H9 (cell line): Measurements from ENCODE around the gene CEP112. TPM values are rescaled to one million over a fixed set of nuclear protein-coding genes. Genes with fewer than 3 reads are reported as not detected.

Experiments used
- DNase-seq: peaks from one replicate; pipeline ENCODE4 v3.0.0-alpha.2; 2017
- H2AFZ ChIP-seq: one replicate; pipeline ENCODE4 v1.6.1; 2013; ENCODE audit warnings: mild to moderate bottlenecking, low read length, control low read depth, moderate library complexity
- H2AK5ac ChIP-seq: 2 replicates; pipeline ENCODE4 v1.6.1; 2013; ENCODE audit warnings: low read length, control low read depth, mixed read lengths; ENCODE audit not compliant: insufficient read length
- H2BK120ac ChIP-seq: one replicate; pipeline ENCODE4 v1.6.1; 2013; ENCODE audit warnings: low read depth, mild to moderate bottlenecking, low read length, control low read depth, inconsistent platforms; ENCODE audit not compliant: poor library complexity, severe bottlenecking
- H2BK12ac ChIP-seq: 2 replicates; pipeline ENCODE4 v1.6.1; 2013; ENCODE audit warnings: low read length, control low read depth, mixed read lengths, low read depth; ENCODE audit not compliant: insufficient read length
- H2BK15ac ChIP-seq: 2 replicates; pipeline ENCODE4 v1.6.1; 2013; ENCODE audit warnings: low read depth, low read length, control low read depth
- H2BK20ac ChIP-seq: one replicate; pipeline ENCODE4 v1.6.1; 2013; ENCODE audit warnings: low read depth, mild to moderate bottlenecking, low read length, control low read depth, inconsistent platforms; ENCODE audit not compliant: poor library complexity, severe bottlenecking
- H2BK5ac ChIP-seq: 2 replicates; pipeline ENCODE4 v1.6.1; 2013; ENCODE audit warnings: low read length, control low read depth, mixed read lengths; ENCODE audit not compliant: insufficient read length
- H3K14ac ChIP-seq: 2 replicates; pipeline ENCODE4 v1.6.1; 2013; ENCODE audit warnings: low read length, control low read depth; ENCODE audit not compliant: insufficient read depth
- H3K18ac ChIP-seq: 2 replicates; pipeline ENCODE4 v1.6.1; 2013; ENCODE audit warnings: low read depth, mild to moderate bottlenecking, mixed read lengths, low read length, control low read depth; ENCODE audit not compliant: insufficient read length
- H3K23ac ChIP-seq: 2 replicates; pipeline ENCODE4 v1.6.1; 2013; ENCODE audit warnings: low read length, control low read depth, mixed read lengths, low read depth; ENCODE audit not compliant: insufficient read length
- H3K23me2 ChIP-seq: 2 replicates; pipeline ENCODE4 v1.6.1; 2013; ENCODE audit warnings: low read depth, mild to moderate bottlenecking, mixed read lengths, low read length, control low read depth; ENCODE audit not compliant: insufficient read length, poor library complexity, severe bottlenecking
- H3K27ac ChIP-seq: 2 replicates; pipeline ENCODE4 v1.5.1; 2013; ENCODE audit warnings: low read length, control low read depth, mixed read lengths, low read depth; ENCODE audit not compliant: insufficient read length
- H3K27me3 ChIP-seq: 2 replicates; pipeline ENCODE4 v1.6.1; 2013; ENCODE audit warnings: low read length, control low read depth, inconsistent platforms; ENCODE audit not compliant: insufficient read depth
- H3K4ac ChIP-seq: 2 replicates; pipeline ENCODE4 v1.6.1; 2013; ENCODE audit warnings: low read depth, mild to moderate bottlenecking, control low read depth, inconsistent platforms, low read length, moderate library complexity
- H3K4me1 ChIP-seq: 2 replicates; pipeline ENCODE4 v1.6.1; 2013; ENCODE audit warnings: low read length, control low read depth, inconsistent platforms; ENCODE audit not compliant: insufficient read depth
- H3K4me2 ChIP-seq: 2 replicates; pipeline ENCODE4 v1.6.1; 2013; ENCODE audit warnings: low read length, control low read depth, mixed read lengths; ENCODE audit not compliant: insufficient read length, insufficient read depth
- H3K56ac ChIP-seq: 2 replicates; pipeline ENCODE4 v1.6.1; 2013; ENCODE audit warnings: low read depth, mild to moderate bottlenecking, mixed read lengths, low read length, control low read depth; ENCODE audit not compliant: insufficient read length
- H3K79me1 ChIP-seq: 2 replicates; pipeline ENCODE4 v1.6.1; 2013; ENCODE audit warnings: low read depth, mild to moderate bottlenecking, moderate library complexity, low read length, control low read depth, inconsistent platforms; ENCODE audit not compliant: insufficient read depth, poor library complexity, severe bottlenecking
- H3K79me2 ChIP-seq: 2 replicates; pipeline ENCODE4 v1.6.1; 2013; ENCODE audit warnings: low read length, control low read depth, inconsistent platforms; ENCODE audit not compliant: insufficient read depth
- H3K9ac ChIP-seq: 2 replicates; pipeline ENCODE4 v1.6.1; 2013; ENCODE audit warnings: low read length, control low read depth, mixed read lengths; ENCODE audit not compliant: insufficient read length; ENCODE audit errors: extremely low read depth
- H3K9me3 ChIP-seq: one replicate; pipeline ENCODE4 v1.6.1; 2013; ENCODE audit warnings: low read depth, low read length, inconsistent platforms; ENCODE audit not compliant: control insufficient read depth
- H3T11ph ChIP-seq: one replicate; pipeline ENCODE4 v1.6.1; 2013; ENCODE audit warnings: mild to moderate bottlenecking, low read length, control low read depth, inconsistent platforms
- H4K20me1 ChIP-seq: one replicate; pipeline ENCODE4 v1.6.1; 2013; ENCODE audit not compliant: control insufficient read depth, insufficient read length, insufficient read depth
- H4K5ac ChIP-seq: 2 replicates; pipeline ENCODE4 v1.6.1; 2013; ENCODE audit warnings: low read depth, mild to moderate bottlenecking, mixed read lengths, low read length, control low read depth; ENCODE audit not compliant: insufficient read length
- H4K8ac ChIP-seq: replicated peaks from 2 replicates; pipeline ENCODE4 v1.6.1; 2013; ENCODE audit warnings: low read length, control low read depth, mixed read lengths, low read depth; ENCODE audit not compliant: insufficient read length
- H4K91ac ChIP-seq: 2 replicates; pipeline ENCODE4 v1.6.1; 2013; ENCODE audit warnings: low read depth, mild to moderate bottlenecking, moderate library complexity, mixed read lengths, low read length, control low read depth; ENCODE audit not compliant: insufficient read length
- H3K27ac Mint-ChIP-seq, 3 experiments: 2 replicates in 2 of 3; 3 replicates in 1 of 3; pipeline ENCODE4 v1.8.0; 2020 to 2021; ENCODE audit warnings: mixed read lengths in 3 of 3, mild to moderate bottlenecking in 1 of 3, moderate library complexity in 1 of 3
- H3K27me3 Mint-ChIP-seq: 2 replicates; pipeline ENCODE4 v1.8.0; 2021; ENCODE audit warnings: low read depth, mild to moderate bottlenecking, moderate library complexity, mixed read lengths
- H3K36me3 Mint-ChIP-seq, 3 experiments: 2 replicates in 2 of 3; 3 replicates in 1 of 3; pipeline ENCODE4 v1.8.0; 2020 to 2021; ENCODE audit warnings: low read depth in 3 of 3, mixed read lengths in 3 of 3; ENCODE audit not compliant: insufficient read depth in 1 of 3
- H3K4me1 Mint-ChIP-seq, 2 experiments: 2 replicates each; pipeline ENCODE4 v1.8.0; 2020; ENCODE audit warnings: mixed read lengths in 2 of 2
- H3K4me3 Mint-ChIP-seq, 2 experiments: 2 replicates in 1 of 2; 3 replicates in 1 of 2; pipeline ENCODE4 v1.8.0; 2020 to 2021; ENCODE audit warnings: mild to moderate bottlenecking in 2 of 2, mixed read lengths in 2 of 2, moderate library complexity in 1 of 2
- H3K9me3 Mint-ChIP-seq, 2 experiments: 2 replicates in 1 of 2; 3 replicates in 1 of 2; pipeline ENCODE4 v1.8.0; 2020; ENCODE audit warnings: mild to moderate bottlenecking in 2 of 2, mixed read lengths in 2 of 2, moderate library complexity in 1 of 2
- total RNA-seq: library from RNA; stranded (reverse); gene quantifications from 2 replicates; pipeline ENCODE4 v1.2.1, GENCODE V29; 2021
- TF ChIP-seq, protein P1 (sequence below): fragments of 200-600 bp; sonication (generic); conservative IDR thresholded peaks from 3 replicates; pipeline ENCODE4 v1.8.0; 2021; ENCODE audit warnings: antibody characterized with exemption, mild to moderate bottlenecking

CEP112 gene
- total RNA-seq, 1 experiment from 2014 or later: 5.4 TPM

DNA sequence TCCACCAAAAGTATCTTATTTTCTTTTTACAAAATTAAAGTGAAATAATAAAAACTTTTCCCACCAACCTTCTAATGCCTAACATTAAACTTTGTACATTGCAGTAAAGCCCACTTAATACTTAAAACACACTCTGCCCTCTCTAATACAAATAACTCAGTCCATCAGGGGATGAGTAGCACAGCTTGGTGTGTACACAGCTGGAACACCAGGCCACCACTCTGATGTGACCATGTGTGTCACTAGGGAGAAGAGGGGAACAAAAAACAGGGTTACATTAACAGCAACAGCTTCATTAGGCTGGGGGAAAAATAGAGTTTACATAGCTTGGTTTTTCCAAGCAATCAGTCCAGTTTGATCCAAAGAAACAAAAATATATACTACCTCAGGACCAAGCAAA lies 295.0 kb downstream of the CEP112 start:
- Histone ChIP-seq H4K5ac (no peak overlapping the region), H3K27me3 (no peaks in the 10 kb centered on the region), H2BK120ac (no peak overlapping the region), H3K18ac (peak overlapping the region; percentile 70), H4K91ac (no peak overlapping the region), H3K9me3 (no peaks in the 10 kb centered on the region), H3K79me2 (no peaks in the 10 kb centered on the region), H3K4me2 (no peak overlapping the region), H3T11ph (no peak overlapping the region), H3K9ac (no peak overlapping the region), H2BK15ac (no peak overlapping the region), H3K4ac (no peak overlapping the region), H3K23me2 (no peaks in the 10 kb centered on the region), H2AK5ac (no peak overlapping the region), H2BK12ac (no peak overlapping the region), H3K4me1 (no peaks in the 10 kb centered on the region; the same call in 1 of the 2 replicates), H3K27ac (no peak overlapping the region), H4K8ac (no peak overlapping the region), H3K14ac (no peak overlapping the region), H2BK5ac (no peak overlapping the region), H2BK20ac (no peak overlapping the region), H2AFZ (no peak overlapping the region), H3K23ac (no peak overlapping the region), H3K56ac (no peak overlapping the region), H4K20me1 (no peaks in the 10 kb centered on the region), H3K79me1 (no peaks in the 10 kb centered on the region)
- H3K4me1 Mint-ChIP-seq: peaks cover 5 to 6% of the 10 kb centered on the region in 2 experiments
- no peak for DNase-seq
- H3K27ac Mint-ChIP-seq: no peak overlapping the region
- TF ChIP-seq, protein P1, sequence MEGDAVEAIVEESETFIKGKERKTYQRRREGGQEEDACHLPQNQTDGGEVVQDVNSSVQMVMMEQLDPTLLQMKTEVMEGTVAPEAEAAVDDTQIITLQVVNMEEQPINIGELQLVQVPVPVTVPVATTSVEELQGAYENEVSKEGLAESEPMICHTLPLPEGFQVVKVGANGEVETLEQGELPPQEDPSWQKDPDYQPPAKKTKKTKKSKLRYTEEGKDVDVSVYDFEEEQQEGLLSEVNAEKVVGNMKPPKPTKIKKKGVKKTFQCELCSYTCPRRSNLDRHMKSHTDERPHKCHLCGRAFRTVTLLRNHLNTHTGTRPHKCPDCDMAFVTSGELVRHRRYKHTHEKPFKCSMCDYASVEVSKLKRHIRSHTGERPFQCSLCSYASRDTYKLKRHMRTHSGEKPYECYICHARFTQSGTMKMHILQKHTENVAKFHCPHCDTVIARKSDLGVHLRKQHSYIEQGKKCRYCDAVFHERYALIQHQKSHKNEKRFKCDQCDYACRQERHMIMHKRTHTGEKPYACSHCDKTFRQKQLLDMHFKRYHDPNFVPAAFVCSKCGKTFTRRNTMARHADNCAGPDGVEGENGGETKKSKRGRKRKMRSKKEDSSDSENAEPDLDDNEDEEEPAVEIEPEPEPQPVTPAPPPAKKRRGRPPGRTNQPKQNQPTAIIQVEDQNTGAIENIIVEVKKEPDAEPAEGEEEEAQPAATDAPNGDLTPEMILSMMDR: no peak
- H3K9me3 Mint-ChIP-seq: no peaks in the 10 kb centered on the region
- no peak overlapping the region for H3K4me3 Mint-ChIP-seq
- no peaks in the 10 kb centered on the region for H3K36me3 Mint-ChIP-seq
- no peaks in the 10 kb centered on the region for H3K27me3 Mint-ChIP-seq
